NCI-H146 treated with DMSO at 0.1 percent for 48 hours (cell line): ENCODE measurements around the gene AZIN2.
"Not testable (repeated sequence)": the region's sequence is repeated elsewhere in the genome, so short reads cannot be mapped to it uniquely, and the experiment has no call there.

Experiments
- DNase-seq: peaks from one replicate; lab custom pipeline; 2025; ENCODE audit not compliant: unreplicated experiment; lab: John Stamatoyannopoulos, UW

Gene AZIN2

GRCh38 chr1:33057095-33057494 is 23.9 kb upstream of the AZIN2 start:
- no peak for DNase-seq

- DNase-seq: no peak
These were observed 20.3 kb upstream of the AZIN2 start for GRCh38 chr1:33060579-33061083.

GRCh38 chr1:33061834-33062233 is 19.1 kb upstream of the AZIN2 start:
- DNase-seq: no peak

GRCh38 chr1:33064284-33064683 is 16.7 kb upstream of the AZIN2 start:
- DNase-seq: not testable (repeated sequence)

- no peak for DNase-seq
These were observed 15.7 kb upstream of the AZIN2 start for GRCh38 chr1:33065301-33065700.

- DNase-seq: not testable (repeated sequence)
These were observed 14.5 kb upstream of the AZIN2 start for GRCh38 chr1:33066477-33066876.

GRCh38 chr1:33068108-33068507 is 12.8 kb upstream of the AZIN2 start:
- DNase-seq: not testable (repeated sequence)

GRCh38 chr1:33070628-33071027 is 10.3 kb upstream of the AZIN2 start:
- no peak for DNase-seq

- no peak for DNase-seq
These were observed 8.2 kb upstream of the AZIN2 start for GRCh38 chr1:33072707-33073106.

- no peak for DNase-seq
These were observed 6.6 kb upstream of the AZIN2 start for GRCh38 chr1:33074193-33074945.

GRCh38 chr1:33078030-33078591 is 2.8 kb upstream of the AZIN2 start:
- DNase-seq: no peak

- no peak for DNase-seq
These were observed 580 bp upstream of the AZIN2 start for GRCh38 chr1:33080373-33080772.

- no peak for DNase-seq
These were observed 777 bp downstream of the AZIN2 start for GRCh38 chr1:33081554-33082305.

- no peak for DNase-seq
These were observed 1.7 kb downstream of the AZIN2 start for GRCh38 chr1:33082575-33083108.

GRCh38 chr1:33085332-33085731 is 4.4 kb downstream of the AZIN2 start:
- DNase-seq: no peak

- DNase-seq: peak; percentile 2
These were observed 5.5 kb downstream of the AZIN2 start for GRCh38 chr1:33086384-33086850.

GRCh38 chr1:33087677-33088076 is 6.7 kb downstream of the AZIN2 start:
- DNase-seq: no peak

- no peak for DNase-seq
These were observed 7.4 kb downstream of the AZIN2 start for GRCh38 chr1:33088119-33088906.

GRCh38 chr1:33089457-33089856 is 8.5 kb downstream of the AZIN2 start:
- DNase-seq: no peak

GRCh38 chr1:33092438-33092837 is 11.5 kb downstream of the AZIN2 start:
- DNase-seq: no peak

- no peak for DNase-seq
These were observed 12.1 kb downstream of the AZIN2 start for GRCh38 chr1:33093004-33093403.
